SK-N-SH treated with all-trans-retinoic acid at 6 μM for 48 hours (cell line): ENCODE results near the gene VCL.

ENCODE experiments used
- ARNTL ChIP-seq: fragments of 450-650 bp; formaldehyde crosslinking; IDR thresholded peaks from 2 replicates; pipeline ENCODE4 v1.5.0; 2020; ENCODE audit warnings: low read depth, mild to moderate bottlenecking, moderate library complexity, borderline replicate concordance
- PATZ1 ChIP-seq: fragments of 250-450 bp; sonication (Bioruptor Pico); IDR thresholded peaks from 2 replicates; pipeline ENCODE4 v1.8.0; 2020; ENCODE audit warnings: mild to moderate bottlenecking, moderate library complexity, borderline replicate concordance
- ZFP30 ChIP-seq: fragments of 450-650 bp; formaldehyde crosslinking; IDR thresholded peaks from 2 replicates; pipeline ENCODE4 v1.5.0; 2022; ENCODE audit warnings: mild to moderate bottlenecking, moderate library complexity
- ZNF8 ChIP-seq: fragments of 450-650 bp; formaldehyde crosslinking; IDR thresholded peaks from 2 replicates; pipeline ENCODE4 v1.5.0; 2020; ENCODE audit warnings: mild to moderate bottlenecking, moderate library complexity

GRCh38 chr10:73954737-73955136, 43.2 kb upstream of the VCL start:
- TF ChIP-seq ZNF8 (CRISPR knock-in tag) (no peak), PATZ1 (CRISPR knock-in tag) (no peak), ARNTL (no peak), ZFP30 (CRISPR knock-in tag) (no peak)
